Common myeloid progenitor, CD34-positive (primary cell): Measurements from ENCODE around the gene DLX6.

Experiments
- CTCF ChIA-PET: fragments of 350-600 bp; sonication (Branson Sonifier 250); formaldehyde crosslinking; loops from one replicate; lab custom pipeline; 2021; ENCODE audit warnings: antibody characterized with exemption; lab: Charles Lee
- POLR2A ChIA-PET: fragments of 350-600 bp; sonication (Branson Sonifier 250); formaldehyde crosslinking; loops from one replicate; lab custom pipeline; 2021; ENCODE audit warnings: antibody characterized with exemption; lab: Charles Lee
- DNase-seq, 3 donors: peaks; one replicate each; pipeline versions ENCODE4 v3.0.0 to v3.0.0-alpha.2; 2013
- H3K27ac ChIP-seq, 2 experiments: 1 replicate in 1 of 2; 2 replicates in 1 of 2; pipeline ENCODE4 v1.7.0; 2013; ENCODE audit warnings: inconsistent platforms in 2 of 2, low read length in 2 of 2, mild to moderate bottlenecking in 2 of 2, low read depth in 1 of 2, moderate library complexity in 1 of 2; ENCODE audit not compliant: severe bottlenecking in 2 of 2, insufficient read depth in 1 of 2, poor library complexity in 1 of 2
- H3K27me3 ChIP-seq, 5 experiments: replicated peaks in 2 of 5; 1 replicate in 3 of 5; 2 replicates in 2 of 5; pipeline versions ENCODE4 v1.6.1 to v1.7.0; 2013; ENCODE audit warnings: low read length in 4 of 5, mild to moderate bottlenecking in 2 of 5, moderate library complexity in 2 of 5, inconsistent platforms in 1 of 5; ENCODE audit not compliant: insufficient read depth in 5 of 5, control insufficient read depth in 4 of 5
- H3K36me3 ChIP-seq, 4 experiments: 1 replicate in 2 of 4; 2 replicates in 2 of 4; pipeline versions ENCODE4 v1.6.1 to v1.7.0; 2013; ENCODE audit warnings: low read length in 3 of 4, control low read depth in 1 of 4, mild to moderate bottlenecking in 1 of 4; ENCODE audit not compliant: control insufficient read depth in 4 of 4, insufficient read depth in 4 of 4
- H3K4me1 ChIP-seq, 4 experiments: 1 replicate in 3 of 4; 2 replicates in 1 of 4; pipeline versions ENCODE4 v1.6.1 to v1.7.1; 2013; ENCODE audit warnings: low read length in 3 of 4, mild to moderate bottlenecking in 3 of 4, control low read depth in 1 of 4, inconsistent platforms in 1 of 4, moderate library complexity in 1 of 4; ENCODE audit not compliant: control insufficient read depth in 4 of 4, insufficient read depth in 4 of 4; ENCODE audit errors: control extremely low read depth in 1 of 4
- H3K4me3 ChIP-seq, 7 experiments: 1 replicate in 4 of 7; 2 replicates in 3 of 7; pipeline versions ENCODE4 v1.5.1 to v1.7.0; 2013; ENCODE audit warnings: mild to moderate bottlenecking in 7 of 7, low read length in 6 of 7, moderate library complexity in 6 of 7, inconsistent platforms in 2 of 7, low read depth in 2 of 7, control low read depth in 1 of 7; ENCODE audit not compliant: insufficient read depth in 4 of 7, control insufficient read depth in 1 of 7; ENCODE audit errors: extremely low read depth in 1 of 7
- H3K9me3 ChIP-seq, 5 experiments: 1 replicate in 4 of 5; 2 replicates in 1 of 5; pipeline versions ENCODE4 v1.6.1 to v1.7.1; 2013; ENCODE audit warnings: low read length in 4 of 5, mild to moderate bottlenecking in 2 of 5, inconsistent platforms in 1 of 5, low read depth in 1 of 5, moderate library complexity in 1 of 5; ENCODE audit not compliant: control insufficient read depth in 4 of 5, insufficient read depth in 2 of 5; ENCODE audit errors: control extremely low read depth in 1 of 5
- WGBS: methylation state at CpG from one replicate; pipeline ENCODE4 v1.1.5; 2013; ENCODE audit not compliant: insufficient coverage; 5-methylcytosine and 5-hydroxymethylcytosine counted together

DLX6 gene

DNA sequence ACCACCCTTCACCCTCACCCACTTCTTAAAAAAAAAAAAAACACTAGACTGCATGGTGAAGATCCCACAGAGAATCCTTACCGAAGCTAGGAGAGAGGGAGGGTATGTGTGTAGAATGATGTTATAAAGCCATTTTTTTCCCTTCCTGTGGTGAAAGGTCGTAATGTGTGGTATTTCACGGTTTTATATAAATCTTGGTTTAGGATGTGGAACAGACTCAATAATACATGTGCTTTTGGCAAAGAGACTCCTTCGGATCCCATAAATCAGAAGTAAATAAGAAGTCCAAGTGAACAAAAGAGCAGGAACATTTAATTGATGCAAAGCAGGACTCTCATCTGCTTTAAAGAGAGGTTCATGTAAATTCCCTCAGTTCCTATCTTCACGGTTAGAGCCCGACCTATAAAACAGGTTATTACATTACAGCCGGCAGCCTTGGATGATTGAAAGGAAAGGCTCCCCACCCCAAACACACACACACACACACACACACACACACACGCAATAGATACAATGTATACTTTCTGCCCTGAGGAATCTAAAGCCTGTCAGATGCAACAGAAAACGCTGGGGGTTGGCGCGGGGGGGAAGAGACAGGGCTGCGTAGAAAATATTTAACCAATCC lies 10.5 kb downstream of the DLX6 start:
- POLR2A ChIA-PET, result no interaction called here
- 3% methylated on average over 10 of the region's 12 CpGs for WGBS

DNA sequence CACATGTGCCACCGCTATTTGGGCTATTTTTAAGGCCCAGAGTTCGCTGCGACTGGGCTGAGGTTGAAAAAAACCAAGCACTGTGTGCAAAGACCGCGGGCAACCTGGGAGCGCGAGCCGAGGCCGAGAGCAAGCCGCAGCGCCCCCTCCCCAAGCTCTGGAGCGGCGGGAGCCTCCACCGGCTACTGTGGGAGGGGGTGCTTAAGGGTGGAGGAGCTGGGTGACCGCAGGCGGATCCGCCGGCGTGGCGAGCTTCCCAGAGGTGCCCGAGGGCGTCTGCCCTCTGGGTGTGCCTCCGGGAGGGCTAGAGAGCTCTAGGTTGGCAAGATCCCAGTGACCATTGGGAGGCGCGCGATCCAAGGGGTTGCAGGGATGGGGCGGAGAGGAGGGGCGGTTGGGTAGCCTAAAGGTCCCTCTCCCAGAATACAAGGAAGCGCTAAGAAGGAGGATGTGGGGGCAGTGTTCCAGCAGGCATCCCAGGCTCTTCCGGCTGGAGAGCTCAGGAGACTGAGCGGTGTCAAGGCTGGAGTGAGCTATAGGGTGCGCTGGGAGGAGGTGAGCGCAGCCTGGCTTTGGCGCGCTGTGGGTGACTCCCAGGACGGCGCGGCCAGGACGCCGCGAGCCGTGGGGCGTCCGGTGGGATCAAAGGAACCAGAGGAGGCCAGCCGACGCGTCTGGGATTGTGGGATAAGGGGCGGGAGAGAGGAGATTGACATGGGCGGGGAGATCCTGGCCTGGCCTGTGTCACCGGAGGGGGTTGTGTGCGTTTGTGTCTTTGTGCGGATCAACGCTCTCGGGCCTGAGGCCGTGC lies 11.2 kb downstream of the DLX6 start:
- WGBS, result 3% methylated on average over 45 of the region's 55 CpGs

More for the DNA sequence above, 10.5 kb downstream of the DLX6 start:
- peaks cover 0 to 11% (median 3%) of the 10 kb centered on the region in 4 experiments for H3K4me1 ChIP-seq
- peaks cover 0 to 2% (median 0%) of the 10 kb centered on the region in 5 experiments for H3K9me3 ChIP-seq
- DNase-seq, result peak in 1 of 3 donors; percentile 14
- CTCF ChIA-PET, result interaction anchor here (0.8 to 2.1 kb wide), 2 partner anchors 12 to 15 kb away, joined by 3 to 7 read pairs; no protein-coding TSS in a partner anchor
- peaks cover 40 to 99% (median 84%) of the 10 kb centered on the region in 5 experiments for H3K27me3 ChIP-seq
- H3K27ac ChIP-seq, result no peak overlapping the region
- no peak overlapping the region for H3K4me3 ChIP-seq
- no peaks in the 10 kb centered on the region for H3K36me3 ChIP-seq

DNA sequence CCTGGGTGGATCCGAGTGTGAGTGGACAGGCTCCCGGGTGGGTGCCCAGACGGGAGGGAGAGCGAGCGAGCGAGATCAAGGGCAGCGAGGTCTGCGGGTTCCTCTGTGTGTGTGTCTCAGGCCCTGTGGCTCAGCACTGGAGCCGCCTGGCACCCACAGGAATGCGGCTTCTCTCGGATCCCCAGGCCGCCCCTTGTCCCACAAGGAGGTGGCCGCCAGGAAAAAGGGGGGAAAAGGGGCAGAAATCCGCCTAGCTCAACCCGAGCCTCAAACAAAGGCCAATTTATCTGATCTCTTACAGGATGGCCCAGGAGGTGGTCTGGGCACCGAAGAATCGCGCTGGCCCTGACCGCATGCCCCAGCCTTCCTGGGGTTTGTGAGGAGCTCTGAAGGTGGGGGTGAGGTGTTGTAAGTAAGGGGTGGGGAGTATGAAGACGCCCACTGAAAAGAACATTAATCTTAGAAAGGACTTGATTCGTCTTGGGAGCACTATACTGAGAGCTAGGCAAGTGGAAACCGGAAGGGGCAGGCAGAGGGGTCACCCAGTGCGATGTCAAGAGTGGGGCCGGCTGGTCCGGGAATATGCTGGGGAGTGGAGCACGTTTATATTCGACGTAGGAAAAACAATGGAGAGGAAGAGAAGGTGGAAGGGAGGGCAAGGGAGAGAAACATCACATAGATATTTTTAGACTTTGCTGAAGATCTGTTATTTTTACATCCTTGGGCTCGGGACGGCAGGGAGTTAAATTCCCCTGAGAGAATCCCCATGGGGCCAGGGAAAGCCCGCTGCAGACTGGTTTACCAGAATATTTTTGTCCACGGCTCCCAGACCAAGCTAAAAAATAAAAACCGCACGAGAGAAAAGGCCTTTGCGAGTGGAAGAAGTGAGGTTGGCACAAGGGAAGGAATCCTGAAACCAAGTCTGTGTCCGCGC lies 12.1 kb downstream of the DLX6 start:
- H3K27ac ChIP-seq, result no peak overlapping the region
- DNase-seq, result no peak
- WGBS, result 6% methylated on average over 31 of the region's 37 CpGs
- H3K27me3 ChIP-seq, result peaks cover 29 to 99% (median 82%) of the 10 kb centered on the region in 5 experiments
- H3K9me3 ChIP-seq, result no peaks in the 10 kb centered on the region
- H3K4me3 ChIP-seq, result no peak overlapping the region
- peaks cover 0 to 24% (median 9%) of the 10 kb centered on the region in 4 experiments for H3K4me1 ChIP-seq
- CTCF ChIA-PET, result interaction anchor here (1.2 to 1.8 kb wide), 3 partner anchors 8 to 13 kb away, joined by 3 to 6 read pairs (median 5); no protein-coding TSS in a partner anchor
- no peaks in the 10 kb centered on the region for H3K36me3 ChIP-seq
- POLR2A ChIA-PET, result no interaction called here

More for the DNA sequence above, 11.2 kb downstream of the DLX6 start:
- POLR2A ChIA-PET, result no interaction called here
- peak in 1 of 3 donors; percentile 24 for DNase-seq
- Histone ChIP-seq H3K4me3 (no peak overlapping the region), H3K4me1 (peaks cover 0 to 18% (median 8%) of the 10 kb centered on the region in 4 experiments), H3K27me3 (peaks cover 36 to 99% (median 85%) of the 10 kb centered on the region in 5 experiments), H3K27ac (no peak overlapping the region), H3K36me3 (no peaks in the 10 kb centered on the region), H3K9me3 (peaks cover 0 to 2% (median 0%) of the 10 kb centered on the region in 5 experiments)
- CTCF ChIA-PET, result interaction anchor here (1.5 to 2.1 kb wide), 3 partner anchors 9 to 11 kb away, joined by 5 to 7 read pairs (median 6); no protein-coding TSS in a partner anchor

DNA sequence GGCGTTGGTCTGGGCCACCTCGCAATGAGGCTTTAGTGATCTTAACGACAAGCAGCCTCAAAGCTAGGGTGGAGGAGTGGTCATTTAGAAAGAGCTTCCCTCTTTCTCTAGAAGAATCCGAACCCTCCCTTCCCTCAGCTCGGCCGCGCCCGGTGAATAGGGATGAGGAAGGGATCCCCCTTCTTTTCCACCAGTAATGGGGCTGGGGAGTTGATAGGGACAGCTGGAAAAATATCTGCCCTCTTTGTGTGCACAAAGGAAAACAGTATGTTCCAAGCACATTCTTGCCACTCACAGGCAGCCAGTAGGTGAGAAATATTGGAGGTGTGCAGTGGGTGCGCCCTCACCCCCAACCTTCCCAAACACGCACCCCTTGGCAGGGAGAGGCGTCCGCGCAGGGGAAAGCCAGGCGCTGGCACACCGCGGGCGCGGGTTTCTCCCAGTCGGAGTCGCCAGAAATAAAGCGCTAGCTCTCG lies 12.8 kb downstream of the DLX6 start:
- Histone ChIP-seq H3K27ac (no peak overlapping the region), H3K36me3 (no peaks in the 10 kb centered on the region), H3K4me1 (peaks cover 0 to 28% (median 11%) of the 10 kb centered on the region in 4 experiments), H3K9me3 (no peaks in the 10 kb centered on the region), H3K27me3 (peaks cover 24 to 99% (median 78%) of the 10 kb centered on the region in 5 experiments), H3K4me3 (no peak overlapping the region)
- ChIA-PET POLR2A (no interaction called here), CTCF (interaction anchor here (1.2 to 1.8 kb wide), 3 partner anchors 8 to 14 kb away, joined by 3 to 6 read pairs (median 5); no protein-coding TSS in a partner anchor)
- DNase-seq, result no peak
- WGBS, result 4% methylated on average over 8 of the region's 22 CpGs

DNA sequence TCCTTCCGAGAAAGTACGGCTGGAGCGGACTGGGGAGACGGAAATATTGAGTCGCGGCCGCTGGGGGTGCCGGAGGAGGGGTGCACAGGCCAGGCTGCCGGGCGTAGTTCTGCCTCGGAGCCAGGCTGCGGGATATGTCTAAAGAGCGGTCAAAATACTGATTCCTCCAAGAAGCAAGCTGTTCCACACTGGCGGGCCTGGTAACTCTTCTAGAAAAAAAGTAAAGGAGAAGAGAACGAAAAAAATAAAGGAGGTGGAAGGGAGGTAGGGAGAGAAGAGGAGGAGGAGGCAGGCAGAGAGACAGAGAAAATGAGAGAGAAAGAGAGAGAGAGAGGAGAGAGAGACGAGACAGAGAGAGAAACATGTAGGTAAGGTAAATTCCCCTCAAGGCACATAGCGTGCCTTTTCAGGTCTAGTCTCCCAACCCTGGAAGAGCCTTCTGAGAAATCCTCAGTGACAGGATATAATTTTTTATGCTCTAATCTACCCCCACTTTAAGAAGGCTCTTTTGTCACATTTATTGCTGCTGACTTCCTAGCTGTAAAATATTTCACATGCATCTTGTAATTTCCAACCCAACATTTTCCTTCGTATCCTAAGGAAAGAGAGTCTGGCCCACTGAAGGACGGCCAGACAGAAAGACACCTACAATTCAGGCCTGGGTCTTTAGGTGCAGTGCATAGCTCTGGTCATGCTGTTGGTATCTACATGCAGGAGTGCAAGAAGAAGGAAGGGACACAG lies 13.6 kb downstream of the DLX6 start:
- DNase-seq, result peak in 1 of 3 donors; percentile 19
- Histone ChIP-seq H3K27me3 (peaks cover 19 to 99% (median 77%) of the 10 kb centered on the region in 5 experiments), H3K9me3 (no peaks in the 10 kb centered on the region), H3K27ac (no peak overlapping the region), H3K4me3 (no peak overlapping the region), H3K4me1 (peaks cover 0 to 29% (median 13%) of the 10 kb centered on the region in 4 experiments), H3K36me3 (no peaks in the 10 kb centered on the region)
- 17% methylated on average over 6 of the region's 19 CpGs for WGBS
- ChIA-PET POLR2A (no interaction called here), CTCF (interaction anchor here (1.4 to 2.2 kb wide), 2 partner anchors 8 to 10 kb away, joined by 4 to 7 read pairs; no protein-coding TSS in a partner anchor)
